ENCODE data around the gene POPDC2.

POPDC2 gene

DNA sequence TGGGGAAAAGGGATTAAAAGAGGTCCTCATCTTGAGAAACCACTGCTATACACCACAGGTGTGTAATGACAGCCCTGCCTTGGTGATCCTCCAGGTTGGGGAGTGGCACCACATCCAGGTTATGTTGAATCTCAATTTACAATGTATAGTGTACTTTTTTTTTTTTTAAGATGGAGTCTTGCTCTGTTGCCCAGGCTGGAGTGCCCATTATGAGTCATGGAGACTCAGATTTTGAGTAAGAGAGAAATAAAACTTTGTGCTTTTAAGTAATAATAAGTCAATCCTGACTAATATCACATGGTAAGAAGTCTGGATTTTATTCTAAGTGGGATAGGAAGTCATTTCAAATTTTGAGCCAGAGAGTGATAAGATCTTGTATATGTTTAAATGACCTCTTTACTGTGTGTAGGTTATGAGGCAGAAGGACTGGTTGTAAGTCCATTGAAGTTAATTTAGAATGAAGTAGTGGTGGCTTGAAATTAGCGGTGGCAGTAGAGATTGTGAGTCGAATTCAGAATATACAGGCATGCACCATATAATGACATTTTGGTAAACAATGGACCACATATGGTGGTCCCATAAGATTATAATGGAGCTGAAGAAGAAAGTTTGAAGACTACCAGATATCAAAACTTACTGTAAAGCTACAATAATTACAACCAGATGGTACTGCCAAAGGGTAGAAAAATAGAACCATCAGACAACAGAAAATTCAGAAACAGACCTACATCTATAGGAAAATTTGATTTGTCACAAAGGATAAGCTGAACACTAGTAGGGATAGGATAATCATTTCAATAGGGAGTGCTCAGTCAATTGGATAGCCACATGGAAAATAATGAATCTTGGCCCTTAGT is 20.7 kb downstream of the POPDC2 start:
- no peak for DNase-seq

DNA sequence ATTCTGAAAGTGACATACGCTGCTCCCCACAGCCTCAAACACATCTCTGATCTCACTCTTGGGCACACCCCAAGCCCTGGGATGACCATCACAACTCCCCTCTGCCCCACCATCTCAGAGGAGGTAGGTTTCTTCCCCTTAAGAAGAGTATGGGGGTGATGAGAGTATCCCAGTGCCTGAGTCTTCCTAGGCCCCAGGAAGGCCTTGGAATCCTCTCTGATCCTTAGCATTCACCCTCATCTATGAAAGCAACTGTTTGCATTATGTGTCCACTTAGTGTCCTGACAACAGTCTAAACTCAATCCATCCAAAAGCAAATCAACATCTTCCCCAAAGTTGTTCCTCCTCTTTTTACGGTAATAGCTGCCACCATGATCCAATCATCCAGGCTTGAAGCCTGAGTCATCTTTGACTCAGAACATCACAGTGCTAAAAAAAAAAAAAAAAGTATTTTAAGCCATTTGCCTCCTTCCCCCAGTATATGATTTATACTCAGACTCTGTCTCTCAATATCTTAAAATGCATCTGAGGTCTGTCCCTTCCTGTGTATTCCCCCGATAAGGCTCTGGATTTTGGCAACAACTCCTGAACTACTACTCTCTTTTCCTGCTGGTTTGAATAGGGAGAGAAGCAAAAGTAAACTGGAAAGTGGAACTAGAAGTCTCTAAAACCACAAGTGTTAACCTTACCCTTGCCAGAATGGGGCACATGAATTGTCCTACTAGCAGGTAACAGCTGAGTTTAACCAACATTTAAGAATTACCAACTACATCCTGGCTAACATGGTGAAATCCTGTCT is 22.5 kb downstream of the POPDC2 start:
- peak; percentile 66 for DNase-seq

DNA sequence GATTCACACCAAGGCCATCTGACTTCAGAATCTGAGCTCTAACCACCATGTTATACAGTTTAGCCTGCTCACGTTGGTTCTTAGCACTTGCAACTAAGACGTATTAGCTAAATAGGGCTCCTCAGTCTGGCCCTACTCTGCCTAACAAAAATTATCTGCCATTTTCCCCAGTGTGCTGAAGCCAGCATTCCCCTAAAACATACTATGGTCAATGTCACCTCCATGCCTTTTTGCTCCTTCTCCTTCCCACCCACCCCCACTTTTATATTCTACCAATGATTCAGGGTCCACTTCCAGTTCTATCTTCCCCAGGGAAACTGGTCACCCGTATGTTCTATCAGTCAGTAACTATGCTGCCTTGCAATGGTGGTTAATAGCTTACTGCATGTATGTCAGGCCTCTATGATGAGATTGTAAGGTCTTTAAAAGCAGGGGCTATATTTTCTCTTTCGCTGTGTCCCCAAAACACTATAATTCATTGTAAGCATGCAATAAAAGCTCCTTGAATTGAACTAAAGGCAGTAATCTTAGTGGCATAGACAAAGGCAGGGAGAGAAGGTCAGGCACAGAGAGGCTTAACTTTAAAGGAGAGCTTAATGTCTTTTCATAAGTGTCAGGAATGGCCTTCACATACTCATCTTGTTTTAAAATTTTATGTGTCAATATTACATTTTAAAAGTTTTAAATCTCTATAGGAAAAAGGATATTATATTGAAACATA is 23.3 kb downstream of the POPDC2 start:
- DNase-seq = no peak

DNA sequence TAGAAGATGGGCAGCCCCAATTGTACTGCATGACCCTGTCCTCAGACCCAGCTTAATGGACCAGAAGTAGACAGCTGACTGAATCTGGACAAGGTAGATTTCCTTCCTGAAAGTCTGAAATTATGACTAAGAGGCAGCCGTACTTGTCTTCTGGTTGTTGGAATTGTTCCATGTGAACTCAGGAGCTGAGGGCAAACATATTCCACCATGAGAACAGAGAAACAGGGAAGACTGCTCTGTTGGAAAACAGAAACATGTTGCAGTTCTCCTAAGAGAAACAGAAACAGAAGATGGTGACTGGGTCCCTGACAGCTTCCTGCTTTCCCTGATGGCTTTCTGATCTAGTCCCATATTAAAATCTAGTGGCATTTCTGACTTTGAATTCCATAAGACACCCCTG is 24.1 kb downstream of the POPDC2 start:
- DNase-seq = no peak

DNA sequence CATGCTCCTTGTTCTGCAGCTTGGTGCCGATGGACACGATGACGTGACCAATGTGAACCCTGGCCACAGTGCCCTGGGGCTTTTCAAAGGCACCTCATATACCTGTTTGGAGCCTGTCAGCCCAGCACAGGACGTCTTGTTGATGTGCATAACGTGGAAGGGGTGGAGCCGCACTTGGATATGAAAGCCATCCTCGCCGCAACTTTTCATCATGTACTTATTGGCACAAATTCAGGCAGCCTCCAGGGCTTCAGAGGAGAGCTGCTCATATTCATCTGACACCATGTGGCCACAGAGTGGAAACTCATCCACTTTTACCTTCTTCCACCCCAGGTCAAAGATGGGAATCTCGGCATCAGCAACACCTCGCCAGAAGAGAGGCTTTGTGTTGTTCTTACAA is 24.7 kb downstream of the POPDC2 start:
- no peak for DNase-seq

DNA sequence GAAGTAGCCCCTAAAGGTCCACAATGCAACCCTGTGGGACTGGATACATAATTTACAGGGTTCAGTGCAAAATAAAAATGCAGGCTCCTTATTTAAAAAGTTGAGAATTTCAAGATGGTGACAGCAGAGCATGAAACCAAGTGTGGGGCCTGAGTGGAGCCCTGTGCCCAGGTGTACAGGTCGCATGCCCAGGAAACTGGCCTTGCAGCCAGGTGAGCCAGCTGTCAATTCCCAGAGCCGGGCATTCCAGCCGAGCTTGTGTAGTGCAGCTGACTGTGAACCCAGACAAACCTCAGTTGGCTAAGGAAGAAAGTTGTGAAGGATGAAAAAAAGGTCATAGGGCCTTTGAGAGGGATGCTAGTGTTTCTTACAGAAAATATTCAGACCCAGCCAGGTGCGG is 27.6 kb downstream of the POPDC2 start:
- no peak for DNase-seq

DNA sequence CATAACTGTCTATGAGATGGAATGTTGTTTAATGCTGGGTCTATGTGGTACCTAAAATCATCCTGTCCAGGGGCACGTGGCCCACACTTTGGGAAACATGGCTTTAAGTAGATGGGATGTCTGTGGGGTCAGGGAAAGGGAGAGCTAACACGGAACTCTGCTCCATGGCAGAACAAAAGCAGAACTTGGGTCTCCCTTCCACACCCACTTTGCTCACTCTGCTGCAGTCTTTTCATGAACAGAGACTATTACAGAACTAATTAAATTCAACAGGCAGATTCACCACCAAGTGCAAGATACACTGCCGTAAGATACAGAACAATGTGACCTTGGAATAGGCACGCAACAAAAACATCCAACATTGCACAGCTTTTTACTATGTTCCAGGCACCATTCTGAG is 28.2 kb downstream of the POPDC2 start:
- no peak for DNase-seq

DNA sequence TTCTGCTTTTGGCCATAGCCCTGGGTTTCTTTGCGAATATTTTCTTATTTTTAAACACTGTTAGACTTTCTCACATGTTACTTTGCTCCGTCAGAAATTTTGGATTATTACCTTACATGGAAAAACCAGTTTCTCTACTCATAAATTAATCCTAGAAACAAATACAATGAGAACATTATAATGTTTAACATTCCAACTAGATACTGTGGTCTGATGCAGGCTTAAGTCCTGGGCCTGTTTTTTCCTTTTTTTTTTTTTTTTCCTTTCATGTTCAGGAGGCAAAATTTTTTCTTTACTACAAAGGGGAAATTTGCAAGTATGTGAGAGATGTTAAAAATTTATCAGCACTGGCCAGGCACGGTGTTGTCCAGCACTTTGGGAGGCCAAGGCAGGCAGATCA is 28.9 kb downstream of the POPDC2 start:
- no peak for DNase-seq

DNA sequence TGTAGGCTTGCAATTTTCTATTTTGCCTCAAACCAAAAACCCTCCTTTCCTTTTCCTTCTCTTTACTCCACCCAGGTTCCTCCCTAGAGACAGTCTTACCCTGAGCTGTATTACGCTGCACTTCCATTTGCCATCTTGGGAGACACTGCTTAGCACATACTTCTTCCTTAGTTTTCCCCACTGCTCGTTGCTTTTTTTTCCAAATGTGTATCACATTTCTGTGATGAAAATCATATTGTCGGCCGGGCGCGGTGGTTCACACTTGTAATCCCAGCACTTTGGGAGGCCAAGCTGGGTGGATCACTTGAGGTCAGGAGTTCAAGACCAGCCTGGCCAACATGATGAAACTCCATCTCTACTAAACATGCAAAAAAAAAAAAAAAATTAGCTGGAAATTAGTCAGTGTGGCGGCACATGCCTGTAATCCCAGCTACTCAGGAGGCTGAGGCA is 29.5 kb downstream of the POPDC2 start:
- no peak for DNase-seq

DNA sequence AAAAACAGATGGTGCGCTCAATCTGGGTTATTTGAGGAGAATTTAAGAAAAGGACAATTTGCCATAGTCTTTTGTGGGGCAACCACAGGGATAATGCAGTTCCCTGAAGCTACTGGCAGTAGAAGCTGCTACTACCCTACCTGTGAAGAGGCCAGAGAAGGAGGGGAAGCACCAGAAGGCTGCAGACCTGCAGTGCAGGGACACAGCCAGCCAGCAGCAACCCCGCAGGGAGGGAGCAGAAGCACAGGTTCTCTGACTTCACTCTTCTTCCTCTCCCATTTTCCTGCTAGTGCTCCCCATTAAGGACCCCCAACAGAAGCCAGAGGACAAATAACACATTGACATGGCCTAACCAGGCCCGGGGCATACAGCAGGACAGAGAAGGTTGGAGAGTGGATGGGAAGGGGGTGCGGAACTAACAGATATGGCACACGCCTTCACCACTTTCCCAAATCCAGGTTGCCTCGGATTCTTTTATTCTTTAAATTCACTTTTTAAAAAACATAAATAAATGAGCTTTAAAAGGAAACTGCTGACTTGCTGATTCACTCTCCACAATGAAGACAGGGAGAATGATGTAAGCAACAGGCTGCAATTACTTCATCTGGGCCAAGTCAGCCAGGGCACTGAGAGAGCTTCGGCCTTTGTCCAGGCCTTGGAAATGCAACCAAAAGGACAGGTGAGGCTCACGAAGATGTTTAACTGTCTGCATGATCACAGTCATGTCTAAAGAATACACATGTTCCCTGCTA is 30.1 kb downstream of the POPDC2 start:
- no peak for DNase-seq

DNA sequence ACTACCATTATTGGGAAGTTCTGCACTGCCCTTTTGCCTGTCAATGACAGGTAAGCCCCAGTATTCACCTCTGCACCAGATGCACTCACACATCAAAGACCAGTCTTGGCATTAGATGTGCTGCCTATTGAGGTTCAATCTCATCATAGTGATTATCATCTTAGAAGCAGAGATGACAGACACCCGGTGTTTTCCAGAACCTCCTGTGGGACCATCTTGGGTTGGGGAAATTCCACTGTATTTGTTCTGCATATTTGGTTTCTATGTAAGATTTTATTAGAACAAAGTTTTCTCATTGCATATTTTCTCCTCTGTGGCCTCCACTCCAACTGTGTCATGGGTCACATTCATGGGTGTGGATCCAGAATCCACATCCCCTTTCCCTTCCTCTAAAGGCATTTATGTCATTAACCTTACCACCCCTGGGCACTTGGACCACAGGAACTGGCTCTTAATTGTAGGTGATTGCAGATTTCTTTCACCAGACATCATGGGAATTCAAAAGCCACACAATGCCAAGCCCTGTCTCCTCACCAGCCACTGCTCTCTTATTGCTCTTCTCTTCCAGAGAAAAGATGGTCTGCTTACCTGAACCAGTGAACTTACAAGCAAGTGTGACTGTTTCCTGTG is 31.5 kb downstream of the POPDC2 start:
- no peak for DNase-seq

DNA sequence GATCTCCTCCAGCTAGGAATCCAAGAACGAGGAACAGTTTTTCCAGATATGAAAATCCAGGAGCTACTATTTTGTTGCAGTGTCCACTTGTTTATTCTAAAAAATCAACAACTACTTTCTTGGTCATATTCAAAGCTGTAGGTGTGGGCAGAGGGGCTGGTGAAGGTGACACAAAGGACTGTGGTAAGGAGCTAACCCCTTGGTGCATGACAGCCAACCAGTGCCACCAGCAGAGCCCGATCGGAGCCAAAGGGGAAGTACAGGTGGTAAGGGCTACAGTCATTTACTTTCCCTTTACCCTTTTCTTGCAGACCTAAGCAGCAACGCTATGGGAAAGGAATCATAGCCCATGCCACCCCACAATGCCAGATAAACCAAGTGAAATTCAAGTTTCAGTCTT is 32.0 kb downstream of the POPDC2 start:
- no peak for DNase-seq

DNA sequence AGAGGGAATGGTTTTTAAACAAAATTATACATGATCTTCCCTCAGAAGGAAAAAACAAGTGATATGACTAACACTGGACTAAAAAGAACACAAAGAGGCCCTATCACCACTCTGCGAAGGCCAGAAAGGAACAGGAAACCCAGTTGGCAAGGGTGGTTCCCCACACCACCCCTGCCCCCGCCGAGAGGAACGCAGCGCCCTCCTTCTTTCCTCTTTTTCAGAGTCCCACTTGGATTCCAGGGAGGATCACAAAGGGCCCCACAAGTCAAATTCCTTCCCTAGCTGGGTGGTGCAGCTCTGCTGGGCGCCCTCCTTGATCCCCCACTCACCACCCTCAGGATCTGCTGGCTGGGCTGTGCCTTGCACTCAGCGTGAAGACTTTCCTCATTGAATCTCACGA is 32.9 kb downstream of the POPDC2 start:
- DNase-seq = peak; percentile 60

DNA sequence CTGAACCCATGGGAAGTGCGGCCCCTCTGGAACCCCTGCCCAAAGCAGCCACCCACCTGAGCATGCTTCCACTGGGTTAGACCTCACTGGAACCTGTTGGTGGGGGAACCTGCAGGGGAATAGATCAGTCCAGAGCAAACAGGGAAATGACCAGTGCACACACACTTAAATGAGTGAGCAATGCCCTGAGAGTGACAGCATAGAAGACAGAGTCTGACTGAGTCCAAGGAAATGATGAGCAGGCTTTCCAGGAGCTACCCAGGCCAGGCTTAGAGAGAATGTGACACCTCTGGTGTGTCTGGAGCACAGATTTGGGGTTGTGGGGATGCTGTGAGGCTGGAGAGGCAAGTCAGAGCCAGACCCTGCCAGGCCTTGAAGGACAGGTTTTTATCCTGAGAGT is 34.2 kb downstream of the POPDC2 start:
- no peak for DNase-seq

DNA sequence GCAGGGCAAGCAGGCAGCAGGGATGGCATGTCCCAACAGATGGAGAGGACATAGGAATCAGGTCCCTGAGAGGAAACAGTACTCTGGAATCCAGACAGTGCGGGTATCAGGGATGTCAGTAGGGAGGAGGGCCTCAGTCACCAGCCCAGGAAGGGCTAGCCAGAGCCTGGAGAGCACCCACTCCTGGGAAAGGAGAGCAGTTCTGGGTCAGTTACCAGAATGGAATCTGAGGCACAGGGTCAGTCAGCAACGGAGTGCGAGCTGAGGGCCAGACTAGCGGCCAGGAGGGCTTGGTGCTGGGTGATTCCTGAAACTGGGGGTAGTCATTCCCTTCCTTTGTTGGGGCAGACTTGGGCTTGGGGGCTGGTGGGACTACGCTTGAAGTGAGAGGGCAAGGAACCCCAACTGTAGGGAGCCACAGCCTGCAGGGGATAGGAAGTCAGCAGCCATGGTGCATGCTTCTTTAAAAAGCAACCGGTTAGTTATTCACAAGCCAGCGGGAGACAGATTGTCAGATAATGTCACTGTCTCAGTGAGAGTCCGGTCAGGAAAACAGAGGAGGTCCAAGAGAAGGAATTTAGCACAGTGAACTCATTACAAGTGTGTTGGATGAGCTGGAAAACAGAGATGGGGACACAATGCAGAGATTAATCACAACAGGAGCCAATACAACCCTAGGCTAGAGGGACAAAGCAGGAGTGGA is 34.8 kb downstream of the POPDC2 start:
- DNase-seq = no peak

DNA sequence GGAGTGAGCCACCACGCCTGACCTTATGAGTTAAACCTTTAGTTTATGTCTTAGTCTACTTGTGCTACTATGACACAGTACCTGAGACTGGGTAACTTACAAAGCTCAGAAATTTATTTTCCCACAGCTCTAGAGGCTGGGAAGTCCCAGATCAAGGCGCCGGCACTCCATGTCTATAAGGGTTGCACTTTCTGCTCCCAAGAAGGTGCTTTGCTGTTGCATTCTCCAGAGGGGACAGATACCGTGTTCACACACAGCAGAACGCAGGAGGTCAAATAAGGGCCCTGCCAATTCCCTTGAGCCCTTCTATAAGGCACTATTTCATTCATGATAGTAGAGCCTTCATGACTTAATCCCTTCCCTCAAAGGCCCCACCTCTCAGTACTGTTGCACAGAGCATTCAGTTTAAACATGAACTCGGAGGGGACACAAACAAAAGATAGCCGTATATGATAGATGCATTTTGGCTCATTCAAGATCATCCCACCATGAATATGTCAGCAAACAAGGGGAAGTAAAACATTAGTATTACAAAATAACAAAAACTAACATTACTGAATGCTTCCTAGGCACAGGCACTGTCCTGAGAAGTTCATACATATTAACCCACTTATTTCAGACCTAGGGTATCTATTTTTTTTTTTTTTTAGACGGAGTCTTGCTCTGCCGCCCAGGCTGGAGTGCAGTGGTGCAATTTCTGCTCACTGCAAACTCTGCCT is 36.2 kb downstream of the POPDC2 start:
- no peak for DNase-seq

DNA sequence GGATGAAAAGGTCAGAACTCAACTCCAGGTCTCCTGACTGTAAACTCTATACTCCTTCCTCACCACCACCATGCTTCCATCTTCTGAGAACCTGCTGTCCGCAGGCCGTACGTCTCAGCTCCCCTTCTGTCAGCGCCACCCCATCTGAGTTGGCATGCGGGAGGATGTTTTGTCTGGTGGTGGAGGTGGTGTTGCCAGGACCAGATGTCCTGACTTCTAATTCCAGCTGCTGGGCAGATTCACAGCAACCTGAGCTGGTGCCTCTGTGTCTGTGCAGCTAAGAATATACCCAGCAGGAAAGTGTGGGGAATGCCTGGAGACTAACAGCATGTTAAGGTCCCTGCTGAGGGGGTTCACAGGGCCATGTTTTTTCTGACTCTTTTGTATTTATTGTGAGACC is 39.5 kb downstream of the POPDC2 start:
- DNase-seq = no peak

DNA sequence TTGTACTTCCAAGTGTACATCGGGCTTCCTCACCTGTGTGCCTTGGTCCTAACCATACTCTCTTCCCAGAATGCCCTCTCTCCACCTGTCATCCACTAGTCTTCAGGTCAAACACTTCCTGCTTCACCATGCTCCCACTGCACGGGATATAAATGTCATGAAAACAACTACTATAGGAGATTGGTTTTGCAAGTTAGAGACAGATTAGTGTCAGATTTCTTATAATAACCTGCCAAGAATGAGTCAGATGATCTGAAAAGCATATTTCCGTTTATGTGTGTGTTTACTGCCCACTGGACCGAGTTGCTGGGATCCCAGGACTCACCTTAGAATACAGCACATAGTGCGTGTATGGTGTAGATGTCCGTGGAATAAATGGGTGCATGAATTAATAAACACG is 41.3 kb downstream of the POPDC2 start:
- DNase-seq = no peak

DNA sequence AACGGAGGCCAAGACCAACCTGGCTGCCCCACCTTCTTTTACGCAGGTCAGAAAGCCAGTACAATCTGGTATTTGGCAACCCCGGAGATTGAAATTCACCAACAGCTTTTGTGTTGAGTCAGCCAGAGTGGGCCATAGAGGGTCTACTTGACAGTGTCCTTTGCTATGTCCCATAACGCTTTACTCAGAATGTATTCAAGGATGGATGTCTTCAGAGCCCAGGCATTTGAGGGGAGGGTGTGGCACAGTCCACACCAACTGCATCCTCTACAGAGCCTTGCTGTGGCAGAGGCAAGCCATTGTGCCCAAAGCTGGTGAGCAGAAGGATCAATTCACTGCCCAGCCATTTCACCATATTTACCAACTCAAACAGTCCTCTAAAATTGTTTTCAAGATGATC is 44.3 kb downstream of the POPDC2 start:
- DNase-seq = no peak

DNA sequence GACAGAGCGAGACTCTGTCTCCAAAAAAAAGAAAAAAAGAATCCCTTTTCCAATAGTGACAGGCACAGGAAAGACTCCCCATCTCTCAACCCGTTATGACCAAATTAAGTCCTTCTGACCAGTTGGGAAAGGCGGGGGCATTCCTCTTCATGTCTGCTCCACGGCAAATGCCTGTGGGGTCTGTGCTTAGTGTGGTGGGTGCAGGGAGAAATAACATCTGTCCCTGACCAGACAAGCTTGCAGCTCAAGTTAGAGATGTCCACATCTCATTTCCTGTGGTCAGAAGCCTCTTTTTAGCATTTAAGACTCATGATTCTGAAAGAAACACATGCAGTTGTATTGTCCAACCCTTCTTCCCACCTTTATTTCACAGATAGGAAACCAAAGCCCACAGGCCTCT is 46.5 kb downstream of the POPDC2 start:
- no peak for DNase-seq

DNA sequence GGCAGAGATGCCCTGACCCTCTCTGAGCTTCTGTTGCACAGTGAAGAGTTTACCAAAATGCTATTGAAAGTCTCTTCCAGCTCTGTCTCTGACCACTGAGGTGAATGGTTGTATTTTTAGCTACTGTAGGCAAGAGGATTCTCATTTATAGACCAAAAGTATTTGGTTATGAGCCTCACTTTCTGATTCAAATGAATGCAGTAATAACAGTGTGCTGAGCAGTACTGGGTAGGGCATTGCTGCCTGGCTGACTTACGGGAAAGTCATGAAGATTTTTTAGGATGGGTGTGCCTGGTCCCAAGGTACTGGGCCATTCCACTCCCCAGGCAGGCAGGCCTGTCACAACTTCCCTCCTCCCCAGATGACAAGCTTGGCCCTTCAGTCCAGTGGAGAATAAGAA is 47.2 kb downstream of the POPDC2 start:
- no peak for DNase-seq
